WTC11 (cell line): ENCODE results near the gene CARD9.

Experiments used
- ATF2 ChIP-seq: sonication (generic); formaldehyde crosslinking; IDR thresholded peaks from 2 replicates; pipeline ENCODE4 v1.8.1; 2022; ENCODE audit warnings: low read depth, missing genetic modification reagents, borderline replicate concordance
- GABPB1 ChIP-seq: sonication (generic); formaldehyde crosslinking; IDR thresholded peaks from 2 replicates; pipeline ENCODE4 v1.8.1; 2023; ENCODE audit warnings: mild to moderate bottlenecking, missing genetic modification reagents
- NFYB ChIP-seq: sonication (generic); formaldehyde crosslinking; conservative IDR thresholded peaks from 2 replicates; pipeline ENCODE4 v1.8.0; 2022; ENCODE audit warnings: low read depth, missing genetic modification reagents
- PREB ChIP-seq: sonication (generic); formaldehyde crosslinking; IDR thresholded peaks from 2 replicates; pipeline ENCODE4 v1.8.1; 2022; ENCODE audit warnings: mild to moderate bottlenecking, missing genetic modification reagents, moderate library complexity, borderline replicate concordance
- TF ChIP-seq, protein P1 (sequence below): sonication (generic); formaldehyde crosslinking; IDR thresholded peaks from 2 replicates; pipeline ENCODE4 v1.8.1; 2023; ENCODE audit warnings: mild to moderate bottlenecking, missing genetic modification reagents, borderline replicate concordance
- TF ChIP-seq, protein P2 (sequence below): sonication (generic); formaldehyde crosslinking; IDR thresholded peaks from 2 replicates; pipeline ENCODE4 v1.8.0; 2022; ENCODE audit warnings: mild to moderate bottlenecking, missing genetic modification reagents
- TF ChIP-seq, protein P3 (sequence below): fragments of 200-600 bp; IDR thresholded peaks from 2 replicates; pipeline ENCODE4 v1.8.0; 2022; ENCODE audit warnings: antibody characterized with exemption
- TF ChIP-seq, protein P4 (sequence below): sonication (generic); formaldehyde crosslinking; IDR thresholded peaks from 2 replicates; pipeline ENCODE4 v1.8.1; 2023; ENCODE audit warnings: mild to moderate bottlenecking, missing genetic modification reagents, moderate library complexity

DNA sequence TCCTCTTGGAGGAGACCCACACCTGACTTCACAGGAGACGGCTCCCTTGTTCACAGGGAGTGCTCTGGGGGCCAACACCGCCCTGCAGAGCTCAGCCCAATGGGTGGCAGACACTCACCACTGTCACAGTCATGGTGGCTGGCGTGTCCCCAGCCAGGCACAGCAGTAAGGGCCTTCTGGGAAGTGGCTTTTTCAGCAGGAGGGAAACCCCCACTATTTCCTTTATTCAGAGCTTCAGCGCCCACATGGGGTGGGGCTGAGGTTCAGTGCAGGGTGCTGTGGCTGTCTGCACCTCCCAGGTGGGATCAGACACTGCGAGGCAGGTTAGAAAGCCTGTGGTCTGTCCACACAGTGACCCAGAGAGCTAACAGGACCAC lies 30.1 kb upstream of the CARD9 start:
- TF ChIP-seq ATF2 (CRISPR knock-in tag), result no peak
- no peak for TF ChIP-seq GABPB1 (CRISPR knock-in tag)
- TF ChIP-seq, protein P1, sequence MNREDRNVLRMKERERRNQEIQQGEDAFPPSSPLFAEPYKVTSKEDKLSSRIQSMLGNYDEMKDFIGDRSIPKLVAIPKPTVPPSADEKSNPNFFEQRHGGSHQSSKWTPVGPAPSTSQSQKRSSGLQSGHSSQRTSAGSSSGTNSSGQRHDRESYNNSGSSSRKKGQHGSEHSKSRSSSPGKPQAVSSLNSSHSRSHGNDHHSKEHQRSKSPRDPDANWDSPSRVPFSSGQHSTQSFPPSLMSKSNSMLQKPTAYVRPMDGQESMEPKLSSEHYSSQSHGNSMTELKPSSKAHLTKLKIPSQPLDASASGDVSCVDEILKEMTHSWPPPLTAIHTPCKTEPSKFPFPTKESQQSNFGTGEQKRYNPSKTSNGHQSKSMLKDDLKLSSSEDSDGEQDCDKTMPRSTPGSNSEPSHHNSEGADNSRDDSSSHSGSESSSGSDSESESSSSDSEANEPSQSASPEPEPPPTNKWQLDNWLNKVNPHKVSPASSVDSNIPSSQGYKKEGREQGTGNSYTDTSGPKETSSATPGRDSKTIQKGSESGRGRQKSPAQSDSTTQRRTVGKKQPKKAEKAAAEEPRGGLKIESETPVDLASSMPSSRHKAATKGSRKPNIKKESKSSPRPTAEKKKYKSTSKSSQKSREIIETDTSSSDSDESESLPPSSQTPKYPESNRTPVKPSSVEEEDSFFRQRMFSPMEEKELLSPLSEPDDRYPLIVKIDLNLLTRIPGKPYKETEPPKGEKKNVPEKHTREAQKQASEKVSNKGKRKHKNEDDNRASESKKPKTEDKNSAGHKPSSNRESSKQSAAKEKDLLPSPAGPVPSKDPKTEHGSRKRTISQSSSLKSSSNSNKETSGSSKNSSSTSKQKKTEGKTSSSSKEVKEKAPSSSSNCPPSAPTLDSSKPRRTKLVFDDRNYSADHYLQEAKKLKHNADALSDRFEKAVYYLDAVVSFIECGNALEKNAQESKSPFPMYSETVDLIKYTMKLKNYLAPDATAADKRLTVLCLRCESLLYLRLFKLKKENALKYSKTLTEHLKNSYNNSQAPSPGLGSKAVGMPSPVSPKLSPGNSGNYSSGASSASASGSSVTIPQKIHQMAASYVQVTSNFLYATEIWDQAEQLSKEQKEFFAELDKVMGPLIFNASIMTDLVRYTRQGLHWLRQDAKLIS (CRISPR knock-in tag), result no peak
- TF ChIP-seq, protein P2, sequence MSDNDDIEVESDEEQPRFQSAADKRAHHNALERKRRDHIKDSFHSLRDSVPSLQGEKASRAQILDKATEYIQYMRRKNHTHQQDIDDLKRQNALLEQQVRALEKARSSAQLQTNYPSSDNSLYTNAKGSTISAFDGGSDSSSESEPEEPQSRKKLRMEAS (CRISPR knock-in tag), result no peak
- TF ChIP-seq PREB (CRISPR knock-in tag), result no peak
- TF ChIP-seq, protein P3, sequence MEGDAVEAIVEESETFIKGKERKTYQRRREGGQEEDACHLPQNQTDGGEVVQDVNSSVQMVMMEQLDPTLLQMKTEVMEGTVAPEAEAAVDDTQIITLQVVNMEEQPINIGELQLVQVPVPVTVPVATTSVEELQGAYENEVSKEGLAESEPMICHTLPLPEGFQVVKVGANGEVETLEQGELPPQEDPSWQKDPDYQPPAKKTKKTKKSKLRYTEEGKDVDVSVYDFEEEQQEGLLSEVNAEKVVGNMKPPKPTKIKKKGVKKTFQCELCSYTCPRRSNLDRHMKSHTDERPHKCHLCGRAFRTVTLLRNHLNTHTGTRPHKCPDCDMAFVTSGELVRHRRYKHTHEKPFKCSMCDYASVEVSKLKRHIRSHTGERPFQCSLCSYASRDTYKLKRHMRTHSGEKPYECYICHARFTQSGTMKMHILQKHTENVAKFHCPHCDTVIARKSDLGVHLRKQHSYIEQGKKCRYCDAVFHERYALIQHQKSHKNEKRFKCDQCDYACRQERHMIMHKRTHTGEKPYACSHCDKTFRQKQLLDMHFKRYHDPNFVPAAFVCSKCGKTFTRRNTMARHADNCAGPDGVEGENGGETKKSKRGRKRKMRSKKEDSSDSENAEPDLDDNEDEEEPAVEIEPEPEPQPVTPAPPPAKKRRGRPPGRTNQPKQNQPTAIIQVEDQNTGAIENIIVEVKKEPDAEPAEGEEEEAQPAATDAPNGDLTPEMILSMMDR, result no peak
- TF ChIP-seq, protein P4, sequence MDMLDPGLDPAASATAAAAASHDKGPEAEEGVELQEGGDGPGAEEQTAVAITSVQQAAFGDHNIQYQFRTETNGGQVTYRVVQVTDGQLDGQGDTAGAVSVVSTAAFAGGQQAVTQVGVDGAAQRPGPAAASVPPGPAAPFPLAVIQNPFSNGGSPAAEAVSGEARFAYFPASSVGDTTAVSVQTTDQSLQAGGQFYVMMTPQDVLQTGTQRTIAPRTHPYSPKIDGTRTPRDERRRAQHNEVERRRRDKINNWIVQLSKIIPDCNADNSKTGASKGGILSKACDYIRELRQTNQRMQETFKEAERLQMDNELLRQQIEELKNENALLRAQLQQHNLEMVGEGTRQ (CRISPR knock-in tag), result no peak
- TF ChIP-seq NFYB, result no peak
